NCI-H2081 treated with DMSO at 0.1 percent for 48 hours (cell line): ENCODE measurements around the gene ITGA11.

Experiments
- DNase-seq: peaks from one replicate; lab custom pipeline; 2025; lab: John Stamatoyannopoulos, UW

Gene ITGA11

DNA sequence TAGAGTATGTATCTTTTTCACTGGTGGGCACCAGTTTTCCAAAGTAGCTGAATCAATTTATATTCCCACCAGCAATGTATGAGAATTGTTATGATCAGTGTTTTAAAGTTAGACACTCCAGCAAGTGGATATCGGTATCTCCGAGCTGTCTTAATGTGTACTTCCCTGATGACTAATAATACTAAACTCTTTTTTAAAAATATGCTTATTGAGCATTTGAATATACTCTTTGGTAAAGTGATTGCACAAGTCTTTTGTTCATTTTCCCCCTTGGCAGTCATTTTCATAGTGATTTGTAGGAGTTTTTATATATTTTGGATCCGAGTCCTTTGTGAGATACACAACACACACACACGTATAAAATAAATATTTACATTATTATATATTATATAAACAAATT, 166.9 kb downstream of the ITGA11 start:
- no peak for DNase-seq

- no peak for DNase-seq
These were observed 167.7 kb downstream of the ITGA11 start for GRCh38 chr15:68264282-68264681.

- no peak for DNase-seq
These were observed 169.2 kb downstream of the ITGA11 start for GRCh38 chr15:68262514-68263356.

DNA sequence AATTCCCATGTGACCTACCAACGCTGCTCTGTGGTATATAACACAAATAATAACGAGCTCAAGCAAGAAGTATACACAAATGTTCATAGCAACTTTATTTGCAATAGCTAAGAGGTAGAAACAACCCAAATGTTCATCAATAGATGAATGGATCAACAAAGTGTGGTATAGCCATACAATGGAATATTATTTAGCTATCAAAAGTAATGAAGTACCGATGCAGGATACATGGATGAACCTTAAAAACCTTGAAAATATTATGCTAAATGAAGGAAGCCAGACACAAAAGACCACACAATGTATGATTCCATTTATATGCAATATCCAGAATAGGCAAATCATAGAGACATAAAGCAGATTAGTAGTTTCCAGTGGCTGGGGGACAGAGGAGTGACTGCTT, 170.0 kb downstream of the ITGA11 start:
- DNase-seq = no peak

- no peak for DNase-seq
These were observed 170.7 kb downstream of the ITGA11 start for GRCh38 chr15:68261241-68261640.

- no peak for DNase-seq
These were observed 172.1 kb downstream of the ITGA11 start for GRCh38 chr15:68259883-68260282.

GRCh38 chr15:68258692-68259091, 173.3 kb downstream of the ITGA11 start:
- DNase-seq = no peak

DNA sequence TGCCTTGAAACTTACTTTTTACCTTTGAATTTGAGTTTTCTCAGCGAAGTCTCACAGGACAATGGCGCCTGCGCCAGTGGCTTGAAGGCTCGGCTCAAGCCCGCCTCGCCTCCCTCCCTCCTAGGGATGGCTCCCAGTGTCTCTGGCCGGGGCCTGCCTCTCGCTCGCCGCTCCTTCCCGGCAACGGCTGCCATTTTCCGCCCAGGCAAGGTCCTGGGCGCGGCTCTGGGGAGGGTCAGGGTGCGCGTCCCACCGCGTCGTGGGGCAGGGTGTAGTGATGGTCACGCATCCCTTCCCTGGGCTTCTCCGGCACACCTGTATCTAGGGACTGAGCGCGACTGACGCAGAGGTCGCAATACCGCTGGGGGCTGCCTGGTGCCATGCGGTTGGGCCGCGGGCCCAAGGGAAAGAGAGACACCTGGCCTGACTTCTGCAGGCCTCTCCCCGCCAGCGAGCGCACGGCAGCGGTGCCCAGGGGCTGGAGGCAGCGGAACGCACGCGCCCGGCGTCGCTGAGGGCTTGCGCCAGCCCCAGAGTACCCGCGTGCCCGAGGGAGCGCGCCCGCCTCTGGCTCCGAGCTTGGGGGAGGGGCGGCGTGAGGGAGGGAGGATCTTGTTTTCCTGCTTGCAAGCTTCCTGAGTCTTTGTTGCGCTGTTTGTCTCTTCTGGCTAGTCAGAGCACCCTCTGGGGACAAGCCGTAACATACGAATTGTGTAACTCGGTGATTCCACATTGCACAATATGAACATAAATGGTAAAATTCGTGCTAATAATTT, 175.1 kb downstream of the ITGA11 start:
- no peak for DNase-seq

DNA sequence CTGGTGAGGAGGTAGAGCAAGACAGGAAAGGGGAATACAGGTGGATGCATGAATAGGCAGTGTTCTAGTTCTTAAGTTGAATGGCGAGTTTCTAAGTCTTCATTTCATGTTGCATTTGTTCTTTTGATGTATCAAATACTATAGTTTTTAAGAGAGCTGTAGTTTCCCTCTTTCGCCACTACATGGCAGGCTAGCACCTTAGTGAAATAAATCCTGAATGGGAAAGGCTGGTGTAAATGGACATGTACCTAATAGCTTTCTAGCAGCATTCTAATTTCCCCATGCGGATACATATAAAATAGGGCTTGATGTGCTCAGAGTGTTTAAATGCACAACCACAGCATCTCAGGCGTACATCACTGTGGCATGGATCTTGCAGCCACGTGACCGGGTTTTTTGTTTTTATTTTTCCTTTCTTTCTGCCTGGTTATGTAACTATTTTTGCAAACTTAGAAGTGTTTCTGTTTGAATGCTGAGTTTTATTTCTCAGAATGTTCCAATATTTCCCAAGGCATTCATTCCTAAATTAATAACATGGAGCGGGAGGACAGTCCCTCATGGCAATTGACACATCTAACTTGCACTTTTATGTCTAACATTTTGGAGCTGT, 178.9 kb downstream of the ITGA11 start:
- peak; percentile 36 for DNase-seq

DNA sequence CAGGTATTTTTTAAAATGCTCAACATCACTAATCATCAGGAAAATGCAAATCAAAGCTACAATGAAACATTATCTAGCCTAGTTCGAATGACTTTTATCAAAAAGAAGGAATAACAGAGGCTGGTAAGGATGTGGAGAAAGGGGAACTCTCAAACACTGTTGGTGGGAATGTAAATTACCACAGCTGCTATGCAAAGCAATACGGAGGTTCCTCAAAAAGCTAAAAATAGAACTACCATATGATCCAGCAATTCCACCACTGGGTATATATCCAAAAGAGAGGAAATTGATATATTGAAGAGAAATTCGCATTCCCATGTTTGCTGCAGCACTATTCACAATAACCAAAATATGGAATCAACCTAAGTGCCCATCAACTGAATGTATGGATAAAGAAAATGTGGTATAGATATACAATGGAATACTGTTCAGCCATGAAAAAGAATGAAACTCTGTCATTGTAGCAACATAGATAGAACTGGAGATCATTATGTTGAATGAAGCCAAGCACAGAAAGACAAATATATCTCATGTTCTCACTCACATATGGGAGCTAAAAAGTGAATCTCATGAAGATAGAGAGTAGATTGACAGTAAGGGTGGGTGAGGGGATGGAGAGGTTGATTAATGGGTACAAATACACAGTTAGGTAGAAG, 182.8 kb downstream of the ITGA11 start:
- DNase-seq = no peak
